GM12891 (cell line): ENCODE results near the gene MAPK13.

Experiments used
- POLR2A ChIP-seq: IDR thresholded peaks from 2 replicates; pipeline ENCODE4 v1.6.1; 2011; ENCODE audit warnings: low read depth, low read length, control low read depth
- POLR2AphosphoS5 ChIP-seq: IDR thresholded peaks from 2 replicates; pipeline ENCODE4 v1.6.1; 2011; ENCODE audit warnings: low read depth, low read length, control low read depth
- SPI1 ChIP-seq: IDR thresholded peaks from 2 replicates; pipeline ENCODE4 v1.6.1; 2011; ENCODE audit warnings: low read depth, low read length, control low read depth
- TAF1 ChIP-seq: IDR thresholded peaks from 2 replicates; pipeline ENCODE4 v1.6.1; 2011; ENCODE audit warnings: low read depth, low read length, control low read depth

GRCh38 chr6:36123270-36124139, 6.8 kb upstream of the MAPK13 start:
- no peak for TF ChIP-seq POLR2AphosphoS5
- no peak for TF ChIP-seq SPI1
- no peak for TF ChIP-seq POLR2A
- no peak for TF ChIP-seq TAF1
